A549 (cell line): Measurements from ENCODE around the gene ZXDC. TPM values are rescaled to one million over a fixed set of nuclear protein-coding genes. Genes with fewer than 3 reads are reported as not detected.

Experiments used
- ATAC-seq, 2 experiments: fragments of 200-7000 bp in 1 of 2; fragments of >200 bp in 1 of 2; cut with Nextera tagmentation in 1 of 2; cut with Tn5 transposase in 1 of 2; 3 replicates each; pipeline versions ENCODE4 v1.8.0 to v1.9.1; 2018 to 2020; ENCODE audit warnings: mild to moderate bottlenecking in 1 of 2, moderate library complexity in 1 of 2
- CTCF ChIA-PET: fragments of 300-600 bp; sonication (Branson Sonifier 250); formaldehyde crosslinking; extraction: SDS; loops from one replicate; lab custom pipeline; 2021; ENCODE audit warnings: antibody characterized with exemption, inconsistent platforms; lab: Yijun Ruan, JAX
- POLR2A ChIA-PET: fragments of 350-600 bp; formaldehyde crosslinking; extraction: SDS; loops from one replicate; lab custom pipeline; 2021; ENCODE audit warnings: antibody characterized with exemption, inconsistent platforms; lab: Yijun Ruan, JAX
- DNase-seq, 2 experiments: peaks; one replicate each; pipeline versions ENCODE4 v3.0.0 to v3.0.0-alpha.2; 2011 to 2016; ENCODE audit warnings: low read depth in 1 of 2, low spot score in 1 of 2
- FAIRE-seq: peaks from 2 replicates; lab custom pipeline; 2011; peaks lifted over from hg19 to GRCh38; lab: Jason Lieb, UNC
- H3K27ac ChIP-seq, 2 experiments: fragments of >200 bp; sonication (Bioruptor Twin); formaldehyde crosslinking; 3 replicates each; pipeline ENCODE4 v1.5.1; 2016 to 2017
- H3K4me1 ChIP-seq: fragments of >200 bp; sonication (Bioruptor Twin); formaldehyde crosslinking; 3 replicates; pipeline ENCODE4 v1.6.1; 2016
- H3K4me2 ChIP-seq: fragments of >200 bp; sonication (Bioruptor Twin); formaldehyde crosslinking; 3 replicates; pipeline ENCODE4 v1.6.1; 2016
- H3K4me3 ChIP-seq: fragments of >200 bp; sonication (Bioruptor Twin); formaldehyde crosslinking; 3 replicates; pipeline ENCODE4 v1.5.1; 2016
- H3K9me3 ChIP-seq: fragments of >200 bp; sonication (Bioruptor Twin); formaldehyde crosslinking; 3 replicates; pipeline ENCODE4 v1.6.1; 2016
- BCL3 ChIP-seq: fragments of >200 bp; sonication (Bioruptor Twin); formaldehyde crosslinking; IDR thresholded peaks from 3 replicates; pipeline ENCODE4 v1.6.1; 2016
- CBX2 ChIP-seq: fragments of 200-600 bp; sonication (generic); IDR thresholded peaks from 2 replicates; pipeline ENCODE4 v1.6.1; 2016; ENCODE audit warnings: low read depth, mild to moderate bottlenecking, borderline replicate concordance
- CBX8 ChIP-seq: fragments of 200-600 bp; sonication (generic); IDR thresholded peaks from 2 replicates; pipeline ENCODE4 v1.6.1; 2016
- CHD2 ChIP-seq: fragments of 150-350 bp; IDR thresholded peaks from 2 replicates; pipeline ENCODE4 v1.6.1; 2014; ENCODE audit warnings: low read length; ENCODE audit not compliant: partially characterized antibody
- EP300 ChIP-seq, 2 experiments: fragments of >200 bp; sonication (Bioruptor Twin); formaldehyde crosslinking; IDR thresholded peaks; 2 replicates in 1 of 2; 3 replicates in 1 of 2; pipeline ENCODE4 v1.6.1; 2016 to 2017
- FOSL2 ChIP-seq, 2 experiments: fragments of 450-650 bp in 1 of 2; fragments of >200 bp in 1 of 2; sonication (Bioruptor Twin) in 1 of 2; formaldehyde crosslinking; IDR thresholded peaks; 2 replicates each; pipeline versions ENCODE4 v1.5.0 to v1.6.1; 2016 to 2020; ENCODE audit warnings: mild to moderate bottlenecking in 1 of 2, moderate library complexity in 1 of 2
- GATA3 ChIP-seq: IDR thresholded peaks from 2 replicates; pipeline ENCODE4 v1.6.1; 2012; ENCODE audit warnings: borderline replicate concordance
- HDAC2 ChIP-seq: fragments of 200-600 bp; sonication (generic); IDR thresholded peaks from 2 replicates; pipeline ENCODE4 v1.6.1; 2016
- HEYL ChIP-seq: fragments of 250-450 bp; sonication (Bioruptor Pico); IDR thresholded peaks from 2 replicates; pipeline ENCODE4 v1.8.0; 2021; ENCODE audit warnings: mild to moderate bottlenecking, moderate library complexity
- HOXB5 ChIP-seq: fragments of 250-450 bp; sonication (Bioruptor Pico); IDR thresholded peaks from 2 replicates; pipeline ENCODE4 v1.5.0; 2020; ENCODE audit warnings: mild to moderate bottlenecking, moderate library complexity
- JUN ChIP-seq, 2 experiments: fragments of >200 bp; sonication (Bioruptor Twin); formaldehyde crosslinking; IDR thresholded peaks; 2 replicates in 1 of 2; 3 replicates in 1 of 2; pipeline ENCODE4 v1.6.1; 2016 to 2017
- JUNB ChIP-seq: fragments of >200 bp; sonication (Bioruptor Twin); formaldehyde crosslinking; IDR thresholded peaks from 2 replicates; pipeline ENCODE4 v1.6.1; 2016
- KDM1A ChIP-seq: fragments of 200-600 bp; sonication (generic); IDR thresholded peaks from 2 replicates; pipeline ENCODE4 v1.6.1; 2016; ENCODE audit warnings: low read depth, mild to moderate bottlenecking
- KDM5A ChIP-seq: fragments of 200-600 bp; sonication (generic); IDR thresholded peaks from 2 replicates; pipeline ENCODE4 v1.6.1; 2016; ENCODE audit warnings: antibody characterized with exemption, mild to moderate bottlenecking
- MAFK ChIP-seq: fragments of 450-650 bp; IDR thresholded peaks from 2 replicates; pipeline ENCODE4 v1.6.1; 2014; ENCODE audit not compliant: partially characterized antibody
- NFE2L2 ChIP-seq: fragments of 150-350 bp; conservative IDR thresholded peaks from 2 replicates; pipeline ENCODE4 v1.6.1; 2014; ENCODE audit warnings: low read length
- PHF8 ChIP-seq: fragments of 200-600 bp; sonication (generic); IDR thresholded peaks from 2 replicates; pipeline ENCODE4 v1.6.1; 2016; ENCODE audit warnings: low read depth, mild to moderate bottlenecking, antibody characterized with exemption, moderate library complexity, borderline replicate concordance
- POLR2AphosphoS2 ChIP-seq: conservative IDR thresholded peaks from 2 replicates; pipeline ENCODE4 v1.6.1; 2012; ENCODE audit warnings: low read length, improper control_type of control experiment, inconsistent platforms
- RAD21 ChIP-seq, 2 experiments: fragments of >200 bp in 1 of 2; sonication (Bioruptor Twin) in 1 of 2; formaldehyde crosslinking in 1 of 2; IDR thresholded peaks in 1 of 2; conservative IDR thresholded peaks in 1 of 2; 2 replicates in 1 of 2; 3 replicates in 1 of 2; pipeline ENCODE4 v1.6.1; 2012 to 2018; ENCODE audit warnings: inconsistent platforms in 1 of 2
- RCOR1 ChIP-seq: fragments of 150-350 bp; IDR thresholded peaks from 2 replicates; pipeline ENCODE4 v1.6.1; 2014; ENCODE audit warnings: antibody characterized with exemption, low read length, low read depth
- ZC3H11A ChIP-seq: fragments of 450-650 bp; IDR thresholded peaks from 2 replicates; pipeline ENCODE4 v1.6.1; 2014; ENCODE audit warnings: antibody characterized with exemption, mild to moderate bottlenecking
- ZSCAN20 ChIP-seq: fragments of 250-450 bp; sonication (Bioruptor Pico); IDR thresholded peaks from 2 replicates; pipeline ENCODE4 v1.8.0; 2022; ENCODE audit warnings: mild to moderate bottlenecking, moderate library complexity
- WGBS: methylation state at CpG from one replicate; pipeline ENCODE4 v1.1.6; 2017; ENCODE audit errors: missing lambda C conversion rate; 5-methylcytosine and 5-hydroxymethylcytosine counted together
- polyA plus RNA-seq, 4 experiments: library from polyadenylated mRNA; depleted of rRNA in 3 of 4; stranded (reverse); fragments of >200 nt; fragmentation: RNase III in 1 of 4; extraction: RNeasy Plus Mini Kit Qiagen cat#74134 plus additional on column Dnase treatment in 1 of 4; gene quantifications; 2 replicates in 3 of 4; 3 replicates in 1 of 4; pipeline ENCODE4 v1.2.3, GENCODE V29; 2011 to 2017
- TF ChIP-seq, protein P1 (sequence below): fragments of 250-450 bp; sonication (Bioruptor Pico); IDR thresholded peaks from 2 replicates; pipeline ENCODE4 v1.5.0; 2020; ENCODE audit warnings: low read depth, mild to moderate bottlenecking, moderate library complexity
- TF ChIP-seq, protein P2 (sequence below): IDR thresholded peaks from 2 replicates; pipeline ENCODE4 v1.6.1; 2012
- TF ChIP-seq, protein P3 (sequence below): fragments of >200 bp; sonication (Bioruptor Twin); formaldehyde crosslinking; IDR thresholded peaks from 2 replicates; pipeline ENCODE4 v1.6.1; 2016

The ZXDC gene
- polyA plus RNA-seq, 2 of the 4 experiments (the other 2 are of a cell fraction), result 6.0 to 8.5 TPM

GRCh38 chr3:126517986-126518778 is 42.5 kb upstream of the ZXDC start:
- Histone ChIP-seq H3K4me1 (no peaks in the 10 kb centered on the region), H3K4me3 (no peak overlapping the region), H3K4me2 (no peak overlapping the region), H3K9me3 (no peaks in the 10 kb centered on the region), H3K27ac (no peak overlapping the region)
- TF ChIP-seq KDM1A, result no peak
- no peak for TF ChIP-seq ZC3H11A
- TF ChIP-seq, protein P1, sequence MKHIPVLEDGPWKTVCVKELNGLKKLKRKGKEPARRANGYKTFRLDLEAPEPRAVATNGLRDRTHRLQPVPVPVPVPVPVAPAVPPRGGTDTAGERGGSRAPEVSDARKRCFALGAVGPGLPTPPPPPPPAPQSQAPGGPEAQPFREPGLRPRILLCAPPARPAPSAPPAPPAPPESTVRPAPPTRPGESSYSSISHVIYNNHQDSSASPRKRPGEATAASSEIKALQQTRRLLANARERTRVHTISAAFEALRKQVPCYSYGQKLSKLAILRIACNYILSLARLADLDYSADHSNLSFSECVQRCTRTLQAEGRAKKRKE (CRISPR knock-in tag), result no peak
- no peak for TF ChIP-seq CBX2
- TF ChIP-seq CHD2, result no peak
- TF ChIP-seq ZSCAN20 (CRISPR knock-in tag), result no peak
- TF ChIP-seq NFE2L2, result no peak
- TF ChIP-seq JUNB, result no peak
- TF ChIP-seq HOXB5 (CRISPR knock-in tag), result no peak
- TF ChIP-seq FOSL2 (IDR thresholded peaks at IDR 0.05), result no peak
- no peak for TF ChIP-seq FOSL2 (CRISPR knock-in tag; IDR thresholded peaks at IDR 0.05)
- no peak for TF ChIP-seq BCL3
- TF ChIP-seq HDAC2, result no peak
- no peak for TF ChIP-seq POLR2AphosphoS2
- TF ChIP-seq, protein P2, sequence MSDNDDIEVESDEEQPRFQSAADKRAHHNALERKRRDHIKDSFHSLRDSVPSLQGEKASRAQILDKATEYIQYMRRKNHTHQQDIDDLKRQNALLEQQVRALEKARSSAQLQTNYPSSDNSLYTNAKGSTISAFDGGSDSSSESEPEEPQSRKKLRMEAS, result no peak
- TF ChIP-seq RAD21 (conservative IDR thresholded peaks at IDR 0.05 in 1 of 2, IDR thresholded peaks at IDR 0.05 in 1 of 2), result no peak
- DNase-seq, result no peak
- ChIA-PET POLR2A (no interaction called here), CTCF (interaction anchor here (0.7 to 2.7 kb wide), 3 partner anchors 62 to 1030 kb away, joined by 3 to 8 read pairs (median 3); no protein-coding TSS in a partner anchor)
- 82% methylated on average over 7 of the region's 15 CpGs for WGBS
- no peak for ATAC-seq
- FAIRE-seq, result no peak

DNA sequence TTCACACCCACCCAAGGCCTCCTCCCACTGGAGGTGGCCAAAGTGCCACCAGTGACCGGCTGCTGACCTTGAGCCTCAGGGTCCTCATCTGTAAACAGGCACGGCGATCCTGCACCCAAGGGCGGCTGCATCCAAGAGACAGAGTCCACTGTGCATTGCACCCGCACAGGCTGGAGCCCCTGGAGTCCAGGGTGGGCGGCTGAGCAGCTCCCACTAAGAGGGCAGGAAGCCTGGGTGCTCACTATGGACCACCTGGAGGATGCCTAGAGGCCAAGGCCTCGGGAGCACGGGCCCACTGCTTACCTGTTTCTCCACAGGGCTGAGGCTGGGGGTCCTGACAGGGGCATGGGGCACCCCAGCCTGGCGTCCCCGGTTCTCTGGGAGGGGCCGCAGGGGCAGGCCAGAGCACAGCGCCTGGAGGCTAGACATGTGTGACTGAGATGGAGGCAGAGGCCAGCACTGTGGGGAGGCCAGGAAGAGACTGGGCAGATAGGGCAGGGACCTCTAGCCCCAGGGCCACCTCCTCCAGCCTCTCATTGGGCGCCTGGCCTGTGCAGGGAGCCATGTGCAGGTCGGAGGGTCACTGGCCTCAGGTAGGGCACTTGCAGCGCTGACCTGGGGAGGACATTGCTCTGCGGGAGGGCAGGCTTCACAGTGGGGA is 41.7 kb upstream of the ZXDC start, which contains the start of gene UROC1:
TSS of gene UROC1 (minus strand) at position 483 of the 661 bp plus-strand sequence. CDS start at position 429, 54 bp downstream.
- Histone ChIP-seq H3K9me3 (no peaks in the 10 kb centered on the region), H3K4me2 (no peak within 1 kb of the TSS), H3K4me3 (no peak within 1 kb of the TSS), H3K27ac (no peak within 1 kb of the TSS)
- no peak for ATAC-seq
- no peak for FAIRE-seq
- no peak for DNase-seq
- TF ChIP-seq RCOR1 (no peak), CBX8 (no peak), JUN (IDR thresholded peaks at IDR 0.05) (no peak), KDM1A (no peak), KDM5A (no peak), BCL3 (no peak), HOXB5 (CRISPR knock-in tag) (no peak), PHF8 (no peak), NFE2L2 (no peak), GATA3 (no peak), MAFK (no peak), HEYL (CRISPR knock-in tag) (no peak), RAD21 (conservative IDR thresholded peaks at IDR 0.05 in 1 of 2, IDR thresholded peaks at IDR 0.05 in 1 of 2) (no peak), HDAC2 (no peak), EP300 (IDR thresholded peaks at IDR 0.05) (no peak)
- TF ChIP-seq, protein P3, sequence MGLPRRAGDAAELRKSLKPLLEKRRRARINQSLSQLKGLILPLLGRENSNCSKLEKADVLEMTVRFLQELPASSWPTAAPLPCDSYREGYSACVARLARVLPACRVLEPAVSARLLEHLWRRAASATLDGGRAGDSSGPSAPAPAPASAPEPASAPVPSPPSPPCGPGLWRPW, result no peak
- TF ChIP-seq, all 56 proteins: peak for 0
- no CpG with 5 or more reads among the region's 16 CpGs for WGBS
- no peaks in the 10 kb centered on the region for H3K4me1 ChIP-seq
- CTCF ChIA-PET, result interaction anchor here (0.8 kb wide), 1 partner anchor 1027 kb away, joined by 3 read pairs; no protein-coding TSS in a partner anchor
- POLR2A ChIA-PET, result no interaction called here
